Hematopoietic multipotent progenitor cell (in vitro differentiated cells): ENCODE data around the gene MZB1. TPM values are rescaled to one million over a fixed set of nuclear protein-coding genes. Genes with fewer than 3 reads are reported as not detected.
"Not testable (repeated sequence)": the region's sequence is repeated elsewhere in the genome, so short reads cannot be mapped to it uniquely, and the experiment has no call there.

Experiments used
- DNase-seq, 3 donors: peaks; one replicate each; pipeline ENCODE4 v3.0.0-alpha.2; 2011 to 2015; ENCODE audit warnings: low read depth in 2 of 3, low spot score in 2 of 3
- total RNA-seq: library from RNA; depleted of rRNA; stranded (reverse); fragments of >200 nt; gene quantifications from one replicate; pipeline ENCODE4 v1.2.3, GENCODE V29; 2012

MZB1 gene
- total RNA-seq, 1 donor = 90.8 TPM

DNA sequence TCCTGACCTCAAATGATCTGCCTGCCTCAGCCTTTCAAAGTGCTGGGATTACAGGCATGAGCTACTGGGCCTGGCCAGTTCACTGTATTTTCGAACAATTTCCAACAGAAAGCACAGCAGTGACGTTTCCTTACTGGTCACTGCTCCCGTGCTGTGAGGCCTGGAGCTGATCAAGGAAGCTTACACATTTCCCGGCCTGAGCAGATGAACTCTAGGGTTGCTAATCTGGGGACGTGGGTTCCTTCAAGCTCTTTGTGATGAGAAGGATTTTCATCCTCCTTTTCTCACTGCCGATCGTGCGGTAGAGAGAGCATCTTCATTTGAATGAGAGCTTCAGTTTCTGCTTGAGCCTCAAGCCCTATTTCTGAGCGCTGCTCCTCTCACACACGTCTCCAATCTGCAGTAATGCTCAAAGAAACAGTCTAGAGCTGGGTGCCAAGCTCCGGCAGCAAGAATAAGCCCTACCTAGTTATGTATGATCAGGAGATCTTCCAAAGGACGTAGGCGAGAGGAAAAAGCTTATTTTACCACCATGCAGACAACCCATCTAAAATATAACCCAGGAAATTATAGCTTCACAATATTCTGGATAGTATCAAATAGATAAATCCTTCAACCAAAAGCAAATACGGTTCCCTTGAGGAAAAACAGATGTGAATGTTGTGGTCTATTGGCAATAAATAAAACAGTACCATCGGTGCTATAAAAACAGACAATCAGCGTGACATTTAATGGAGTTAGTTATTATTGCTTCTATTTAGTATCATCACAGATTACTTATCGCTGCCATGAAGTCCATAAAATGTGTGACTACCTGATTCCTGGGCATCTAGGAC, 21.5 kb upstream of the MZB1 start:
- DNase-seq = no peak

DNA sequence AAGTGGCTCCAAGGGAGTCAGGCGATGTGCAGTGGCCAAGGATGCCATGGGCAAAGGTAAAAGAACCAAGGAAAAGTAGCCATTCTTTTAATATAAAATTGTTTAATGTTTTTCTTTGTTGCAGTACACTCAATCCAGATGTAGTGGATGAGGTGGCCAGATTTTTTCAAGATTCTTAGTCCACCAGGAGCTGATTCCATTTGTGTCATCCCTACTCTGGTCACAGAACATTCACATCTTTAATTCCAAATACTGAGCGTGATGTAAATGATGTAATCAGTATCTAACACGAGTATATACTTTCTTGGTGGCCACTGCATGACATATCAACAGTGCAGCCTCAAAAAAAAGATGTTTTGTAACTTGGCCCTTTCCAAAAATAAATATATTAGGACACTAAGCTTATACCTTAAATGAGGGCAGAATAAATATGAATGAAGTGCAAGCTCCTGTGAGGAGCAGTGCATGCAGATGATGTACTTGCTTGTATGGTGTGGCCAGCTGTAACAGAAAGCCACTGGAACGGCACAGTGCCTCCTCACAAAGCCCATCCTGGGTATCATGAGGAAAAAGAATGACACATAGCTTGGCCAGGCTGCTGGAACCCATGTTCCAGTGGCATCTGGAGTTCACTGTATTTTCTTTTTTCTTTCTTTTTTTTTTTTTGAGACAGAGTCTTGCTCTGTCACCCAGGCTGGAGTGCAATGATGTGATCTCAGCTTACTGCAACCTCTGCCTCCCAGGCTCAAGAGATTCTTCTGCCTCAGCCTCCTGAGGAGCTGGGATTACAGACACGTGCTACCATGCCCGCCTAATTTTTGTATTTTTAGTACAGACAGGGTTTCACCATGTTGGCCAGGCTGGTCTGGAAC, 20.6 kb upstream of the MZB1 start:
- DNase-seq = no peak

DNA sequence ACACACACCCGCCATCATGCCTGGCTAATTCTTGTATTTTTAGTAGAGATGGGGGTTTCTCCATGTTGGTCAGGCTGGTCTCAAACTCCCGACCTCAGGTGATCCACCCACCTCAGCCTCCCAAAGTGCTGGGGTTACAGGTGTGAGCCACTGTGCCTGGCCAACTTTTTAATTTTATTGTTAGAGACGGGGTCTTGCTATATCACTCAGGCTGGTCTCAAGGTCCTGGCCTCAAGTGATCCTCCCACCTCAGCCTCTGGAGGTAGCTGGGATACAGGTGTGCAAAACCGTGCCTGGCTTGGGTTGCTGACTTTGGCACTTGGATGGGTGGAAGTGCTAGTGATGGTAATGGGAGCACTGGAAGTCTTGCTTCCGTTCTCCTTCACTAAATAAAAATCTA, 19.4 kb upstream of the MZB1 start:
- DNase-seq = not testable (repeated sequence)

DNA sequence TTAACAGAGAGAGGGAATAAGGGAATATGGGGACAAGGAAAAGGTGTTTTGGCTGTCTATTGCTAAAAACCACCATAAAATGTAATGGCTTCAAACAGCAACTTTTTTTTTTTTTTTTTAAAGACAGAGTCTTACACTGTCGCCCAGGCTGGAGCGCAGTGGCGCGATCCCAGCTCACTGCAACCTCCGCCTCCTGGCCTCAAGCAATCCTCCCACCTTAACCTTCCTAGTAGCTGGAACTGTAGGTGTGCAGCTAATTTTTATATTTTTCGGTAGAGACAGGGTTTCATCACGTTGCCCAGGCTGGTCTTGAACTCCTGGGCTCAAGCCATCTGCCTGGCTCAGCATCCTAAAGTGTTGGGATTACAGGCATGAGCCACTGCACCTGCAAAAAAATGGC, 18.5 kb upstream of the MZB1 start:
- DNase-seq = no peak

DNA sequence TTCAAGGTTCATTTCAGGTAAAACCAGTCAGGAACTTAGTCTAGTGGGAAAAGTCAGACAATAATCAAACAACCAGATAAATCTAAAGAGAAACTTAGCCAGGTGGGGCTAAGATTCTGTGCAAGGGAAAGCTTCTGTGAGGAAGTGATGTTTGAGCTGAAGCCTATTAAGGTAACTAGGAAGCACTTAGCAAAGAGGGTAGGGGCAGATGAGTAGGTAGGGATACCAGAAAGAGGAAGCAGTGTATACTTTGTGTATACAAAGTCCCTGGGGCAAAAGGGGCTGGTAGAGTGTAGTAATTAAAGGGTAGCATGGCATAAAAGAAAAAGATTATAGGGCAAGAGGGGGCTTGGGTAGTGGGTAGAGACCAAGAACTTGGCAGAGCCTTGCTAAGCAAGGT, 17.8 kb upstream of the MZB1 start:
- peak in 1 of 3 donors; percentile 26 for DNase-seq

DNA sequence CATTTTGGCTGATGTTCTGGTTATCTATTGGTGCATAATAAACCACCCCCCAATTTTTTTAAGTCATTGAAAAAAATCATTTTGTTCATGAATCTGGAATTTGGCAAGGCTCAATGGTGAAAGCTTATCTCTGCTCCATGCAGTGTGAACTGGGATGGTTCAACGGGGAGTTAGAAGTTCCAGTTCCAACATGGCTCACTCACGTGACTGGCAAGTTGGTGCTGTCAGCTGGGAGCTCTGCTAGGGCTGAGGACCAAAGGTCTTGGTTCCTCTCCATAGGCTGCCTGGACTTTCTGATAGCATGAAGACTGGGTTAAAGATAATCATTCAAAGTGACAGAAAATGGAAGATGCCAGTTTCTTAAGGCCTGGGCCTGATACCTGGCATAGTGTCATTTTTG, 17.2 kb upstream of the MZB1 start:
- no peak for DNase-seq

DNA sequence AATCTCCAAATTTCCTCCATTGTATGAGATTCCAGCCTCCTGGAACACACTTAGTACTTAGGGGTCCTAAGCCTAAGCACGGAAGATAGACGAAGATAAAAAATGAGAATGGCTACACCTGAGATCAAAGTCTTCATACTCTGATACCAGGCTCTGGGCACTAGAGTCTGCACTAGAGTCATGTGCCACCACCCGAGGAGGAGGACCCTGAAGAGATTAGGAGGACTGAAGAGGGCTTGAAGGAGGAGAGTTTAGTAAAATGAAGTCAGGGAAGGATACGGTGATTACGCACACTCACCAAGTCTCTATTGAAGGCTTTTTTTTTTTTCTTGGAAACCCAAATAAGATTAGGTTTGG, 14.7 kb upstream of the MZB1 start:
- no peak for DNase-seq

DNA sequence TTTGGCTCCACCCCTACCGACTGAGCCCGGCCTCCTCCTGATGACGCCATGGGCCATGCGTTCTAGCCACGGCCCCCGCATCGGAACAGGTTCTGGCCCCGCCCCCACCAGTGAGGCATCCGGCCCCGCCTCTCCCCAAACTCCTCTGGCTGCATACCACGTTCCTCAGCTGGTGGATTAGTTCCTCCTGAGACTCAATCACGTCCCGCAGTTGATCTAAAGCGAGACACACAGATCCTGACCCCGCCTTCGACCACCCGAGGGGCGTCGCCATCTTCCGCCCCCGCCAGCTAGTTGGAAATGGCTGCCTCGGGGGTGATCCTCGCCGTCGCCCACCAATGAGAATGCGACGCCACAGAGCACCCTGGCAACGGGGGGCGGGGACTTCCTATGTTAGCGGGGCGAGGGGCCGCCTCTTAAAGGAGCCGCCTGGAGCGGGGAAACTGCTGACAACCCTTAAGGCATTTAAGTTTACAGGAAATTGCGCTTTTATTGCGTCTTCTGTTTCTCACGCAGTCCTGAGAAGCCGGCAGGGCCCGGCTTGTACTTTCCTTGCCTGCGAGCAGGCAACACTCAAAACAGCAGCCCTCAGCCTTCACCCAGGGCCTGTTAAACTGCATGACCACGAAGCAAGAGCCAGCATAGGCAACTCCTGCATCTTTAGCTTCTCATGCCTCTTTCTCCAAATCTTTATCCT, 14.2 kb upstream of the MZB1 start, which contains the start of gene SPATA24:
SPATA24 (minus strand) TSS at position 303 of the 697 bp plus-strand sequence; CDS start at position 274, 29 bp downstream.
- DNase-seq = peak; percentile 89 to 99 (median 98)

DNA sequence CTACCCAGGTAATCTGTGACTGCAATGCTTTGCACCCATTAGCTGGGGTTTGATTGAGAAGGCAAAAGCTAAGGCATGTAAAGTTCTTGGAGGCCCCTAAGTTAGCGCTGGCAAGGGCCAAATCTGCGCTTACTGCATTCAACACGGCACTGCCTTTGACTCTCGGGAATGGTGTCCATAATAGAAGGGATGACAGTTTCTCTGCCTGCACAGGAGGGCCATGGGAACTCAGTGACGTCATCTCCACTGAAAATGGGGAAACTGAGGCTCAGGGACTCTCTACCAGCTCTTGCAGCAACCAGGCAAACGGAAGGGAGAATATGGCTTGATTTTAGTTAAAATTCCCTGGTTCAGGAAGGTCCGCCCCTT, 13.7 kb upstream of the MZB1 start:
- DNase-seq = no peak

DNA sequence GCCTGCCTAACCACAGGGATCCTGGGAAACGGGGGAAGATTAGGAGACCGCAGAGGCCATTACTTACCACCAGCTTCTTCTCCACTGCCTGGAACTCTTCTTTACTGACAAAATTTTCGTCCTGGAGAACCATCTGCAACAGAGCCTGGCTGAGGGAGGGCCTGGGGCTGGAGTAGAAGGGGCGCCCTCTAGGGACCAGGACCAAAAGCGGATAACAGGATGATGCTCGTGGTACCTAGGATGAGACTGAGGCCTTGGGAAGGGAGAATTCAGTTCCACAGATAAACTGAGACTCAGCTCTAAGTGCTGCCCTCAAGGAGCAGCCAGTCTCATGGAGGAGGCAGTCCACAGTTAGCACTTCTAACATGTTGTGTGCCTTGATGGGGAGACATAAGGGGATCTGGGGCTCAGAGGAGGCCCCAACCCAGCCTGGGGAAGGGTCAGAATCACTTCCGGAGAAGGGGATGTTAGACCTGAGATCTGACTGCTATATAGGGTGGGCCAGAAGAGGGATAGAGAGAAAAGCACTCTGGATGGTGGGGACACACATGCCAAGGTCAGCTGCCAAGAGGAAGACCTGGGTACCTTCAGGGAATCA, 12.9 kb upstream of the MZB1 start:
- DNase-seq = peak in 1 of 3 donors; percentile 46

DNA sequence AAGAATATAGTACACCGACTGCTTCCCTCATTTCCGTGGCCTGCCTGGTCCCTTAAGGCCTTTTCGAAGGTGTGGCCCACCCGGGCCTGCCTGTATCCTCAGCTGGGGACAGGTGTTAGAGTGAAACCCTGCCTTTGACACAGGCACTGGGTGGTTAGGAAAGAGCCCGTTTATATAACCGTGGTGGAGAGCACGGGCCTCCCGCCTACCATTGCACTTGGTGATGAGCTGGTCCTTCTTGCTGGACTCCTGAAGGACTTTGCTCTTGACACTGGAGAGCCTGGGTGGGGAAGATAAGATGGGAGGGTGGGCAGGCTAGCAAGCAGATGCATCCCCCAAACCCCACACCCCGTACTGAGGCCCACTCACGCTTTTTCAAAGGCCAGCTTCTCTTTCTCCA, 11.8 kb upstream of the MZB1 start:
- no peak for DNase-seq

DNA sequence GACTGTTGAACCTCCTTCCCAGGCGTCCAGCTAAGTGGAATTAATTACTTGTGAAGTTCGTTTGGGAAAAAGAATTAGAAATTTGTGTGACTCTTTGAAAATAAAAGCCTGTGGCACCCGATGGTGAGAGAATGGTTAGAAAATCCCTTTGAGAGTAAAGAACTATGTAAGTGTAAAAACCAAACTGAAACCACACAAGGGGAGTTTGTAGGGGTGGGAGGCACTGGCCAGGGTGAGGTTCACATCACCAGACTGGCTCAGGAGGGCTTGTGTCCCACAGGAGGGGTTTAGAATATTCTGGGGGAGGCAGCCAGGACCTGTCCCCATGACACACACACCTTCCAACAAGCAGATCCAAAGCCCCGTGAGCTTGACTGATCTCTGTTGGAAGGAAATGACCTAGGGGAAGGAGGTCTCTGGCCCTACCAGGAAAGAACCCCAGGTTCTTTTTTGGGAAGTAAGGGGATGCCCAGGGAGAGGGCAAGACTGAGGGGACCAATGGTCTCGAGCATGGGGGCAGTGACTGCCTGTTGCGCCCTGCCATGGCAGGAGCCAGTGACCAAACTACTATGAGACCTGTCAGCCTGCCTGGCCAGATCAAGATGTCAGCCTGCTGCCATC, 9.9 kb upstream of the MZB1 start:
- DNase-seq = no peak

DNA sequence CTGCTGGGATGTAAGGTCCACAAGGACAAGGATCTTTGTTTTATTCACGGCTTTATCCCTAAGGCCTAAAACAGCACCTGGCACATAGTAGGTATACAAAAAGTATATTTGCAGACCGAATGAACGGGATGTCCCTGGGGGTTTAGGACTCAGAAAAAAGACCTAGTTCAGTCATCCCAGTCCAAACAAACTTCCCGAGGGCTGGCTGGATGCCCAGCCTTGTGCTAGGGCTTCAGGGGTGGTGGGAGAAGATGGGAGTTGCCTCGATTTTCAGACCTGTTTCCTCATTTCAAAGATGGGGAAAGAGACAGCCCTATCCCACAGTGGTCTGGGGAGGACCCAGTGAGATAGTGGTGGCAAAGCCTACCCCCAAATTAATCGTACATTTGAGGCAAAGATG, 8.2 kb upstream of the MZB1 start:
- DNase-seq = no peak

DNA sequence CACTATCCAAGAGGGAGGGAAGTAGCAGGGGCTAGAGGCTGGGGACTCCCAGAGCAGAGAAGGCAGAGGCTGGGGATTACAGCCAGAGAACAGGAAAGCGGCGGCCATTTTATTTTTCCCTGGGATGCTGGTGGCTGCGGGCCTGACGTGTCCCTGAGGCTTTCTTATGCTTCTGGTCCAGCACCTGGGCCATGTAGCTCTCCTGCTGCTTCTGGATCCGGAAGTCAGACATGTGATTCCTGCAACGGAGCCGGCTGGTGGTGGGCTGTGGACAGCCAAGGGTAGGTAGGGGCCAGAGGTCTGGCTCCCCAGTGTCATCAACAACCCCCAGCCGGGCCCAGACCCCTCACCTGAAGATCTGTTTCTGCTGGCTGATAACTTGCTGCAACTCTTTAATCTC, 7.0 kb upstream of the MZB1 start:
- DNase-seq = no peak

DNA sequence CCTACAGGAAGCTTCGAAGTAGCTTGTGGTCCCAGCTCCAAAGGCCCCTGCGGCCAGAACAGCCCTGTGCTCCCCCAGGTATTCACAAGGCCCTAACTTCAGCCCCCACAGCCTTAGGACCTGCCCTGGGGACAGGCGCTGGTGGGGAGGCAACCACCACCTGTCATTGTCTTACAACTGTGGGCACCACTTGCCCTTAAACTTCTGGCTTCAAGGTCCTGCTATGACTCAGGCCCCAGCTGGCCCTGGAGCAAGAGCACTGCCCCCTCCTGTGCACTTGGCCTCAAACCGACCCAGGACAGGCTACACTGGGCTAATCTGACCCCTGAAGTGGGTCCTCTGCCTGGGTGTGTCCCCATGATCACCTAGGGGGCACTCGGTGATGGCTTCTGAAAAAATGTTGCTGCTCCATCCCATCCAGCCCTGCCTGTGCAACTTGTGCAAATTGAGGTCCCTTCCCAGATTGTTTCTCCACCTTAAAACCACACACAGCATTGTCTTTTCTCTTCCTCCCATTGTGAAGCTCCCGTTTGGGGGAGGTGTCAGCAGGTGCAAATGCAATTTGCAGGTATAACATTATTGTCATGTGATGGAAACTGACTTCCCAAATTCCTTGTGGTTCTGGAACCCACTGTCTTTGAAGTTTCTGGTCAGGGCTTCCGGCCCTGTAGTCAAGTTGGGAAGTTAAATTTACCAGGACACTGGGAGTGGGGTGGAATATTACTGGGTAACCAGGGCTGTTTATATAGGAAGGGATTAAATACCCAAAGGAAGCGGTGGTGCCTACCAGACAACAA, 6.3 kb upstream of the MZB1 start:
- no peak for DNase-seq

DNA sequence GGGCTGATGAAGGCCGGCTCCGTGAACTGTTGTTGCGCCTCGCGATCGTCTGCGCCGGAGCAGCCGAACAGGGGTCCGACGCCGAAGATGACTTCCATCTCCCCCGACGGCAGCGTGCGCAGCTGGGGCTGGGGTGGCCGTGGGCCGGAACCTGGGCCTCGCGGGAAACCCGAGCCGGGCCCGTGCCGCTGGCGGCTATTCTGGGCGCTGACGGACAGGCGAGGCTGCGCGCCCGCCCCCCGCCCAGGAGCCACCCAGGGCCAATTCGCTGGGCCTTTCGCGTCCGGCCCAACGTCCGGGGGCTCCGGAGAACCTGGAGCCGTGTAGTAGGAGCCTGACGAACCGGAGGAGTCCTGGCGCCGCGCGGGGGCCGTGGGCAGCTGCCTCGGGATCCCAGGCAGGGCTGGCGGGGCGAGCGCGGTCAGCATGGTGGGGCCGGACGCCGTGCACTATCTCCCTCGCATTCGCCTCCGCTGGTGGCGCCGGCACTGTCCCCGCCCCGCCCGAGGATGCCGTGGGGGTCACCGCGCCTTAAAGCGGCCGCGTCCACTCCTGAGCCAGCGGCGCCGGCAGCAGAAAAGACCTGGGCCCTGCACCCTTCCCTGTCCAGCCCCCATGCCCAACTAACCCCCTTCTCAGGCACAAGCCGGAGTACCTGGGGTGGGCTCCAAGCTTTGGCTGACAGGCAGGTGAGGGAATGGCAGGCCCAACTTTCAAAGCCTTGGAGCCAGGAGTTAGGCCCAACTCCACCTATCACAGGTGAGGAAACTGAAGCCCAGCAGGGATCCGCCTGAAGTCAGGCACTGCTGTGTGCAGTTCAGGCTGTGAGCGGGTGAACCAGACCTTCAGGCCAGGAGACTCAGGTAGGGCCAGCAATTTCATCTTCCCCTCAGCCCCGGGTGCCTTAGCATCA, 5.2 kb upstream of the MZB1 start, which contains the start of gene PROB1:
PROB1 (minus strand) TSS at position 451 of the 913 bp plus-strand sequence; CDS start at position 428, 23 bp downstream.
- no peak for DNase-seq

DNA sequence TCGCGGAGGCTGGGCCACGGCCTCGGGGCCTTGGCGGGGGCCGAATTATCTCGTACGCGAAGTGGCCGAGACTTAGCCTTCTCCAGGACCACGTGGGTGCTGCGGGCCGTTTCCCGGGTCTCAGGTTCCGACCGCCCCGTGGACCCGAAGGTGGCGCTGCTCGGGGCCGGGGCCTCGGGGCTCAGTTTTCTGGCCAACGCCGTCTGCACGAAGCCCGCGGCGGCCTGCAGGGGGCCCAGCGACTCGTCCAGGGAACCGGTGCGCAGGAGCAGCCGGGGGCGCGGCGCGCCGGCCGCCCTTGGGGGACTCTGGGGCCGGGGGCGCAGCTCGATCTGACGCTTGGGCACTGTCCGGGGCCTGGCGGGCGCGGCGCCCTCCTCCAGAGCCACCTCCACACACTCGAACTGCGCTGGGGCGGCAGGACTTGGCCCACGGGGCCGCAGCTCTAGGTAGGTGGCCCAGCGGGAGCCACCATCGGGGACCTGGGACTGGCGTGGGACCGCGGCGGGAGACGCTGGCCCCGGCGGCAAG, 4.5 kb upstream of the MZB1 start:
- peak in 2 of 3 donors; percentile 68 to 70 for DNase-seq

DNA sequence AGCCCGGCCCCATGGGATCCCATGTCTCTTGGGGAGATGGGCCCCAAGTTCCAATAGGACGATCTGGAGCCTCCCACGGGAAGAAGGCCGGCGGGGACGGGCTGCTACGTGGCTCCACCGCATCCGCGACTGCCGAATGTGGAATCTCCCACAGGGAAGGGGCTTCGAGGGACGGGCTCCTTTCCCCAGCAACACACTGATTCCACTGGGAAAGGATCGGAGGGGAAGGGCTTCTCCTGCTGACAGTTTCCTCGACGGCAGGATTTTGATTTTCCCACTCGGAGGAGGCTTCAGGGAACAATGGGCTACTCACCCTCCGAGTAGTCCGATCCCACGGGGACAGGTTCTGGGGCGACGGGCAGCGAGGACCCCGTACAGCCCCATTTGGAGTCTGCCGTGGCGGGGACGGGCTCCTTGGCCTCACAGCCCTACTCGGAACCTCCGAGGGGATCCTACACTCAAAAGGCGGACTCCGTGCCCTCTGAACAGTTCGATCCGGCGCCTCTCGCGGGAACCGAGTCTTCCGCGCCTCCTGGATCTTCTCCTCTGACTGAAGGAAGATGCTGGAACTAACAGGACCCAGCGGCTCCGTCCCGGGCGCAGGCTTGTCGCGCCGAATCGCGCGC, 3.9 kb upstream of the MZB1 start:
- DNase-seq = no peak
